ENCODE measurements around the gene CCDC150.
"Not testable (repeated sequence)": the region's sequence is repeated elsewhere in the genome, so short reads cannot be mapped to it uniquely, and the experiment has no call there.

Gene CCDC150

GRCh38 chr2:196711625-196712024 is 72.1 kb downstream of the CCDC150 start:
- no peak for DNase-seq

DNA sequence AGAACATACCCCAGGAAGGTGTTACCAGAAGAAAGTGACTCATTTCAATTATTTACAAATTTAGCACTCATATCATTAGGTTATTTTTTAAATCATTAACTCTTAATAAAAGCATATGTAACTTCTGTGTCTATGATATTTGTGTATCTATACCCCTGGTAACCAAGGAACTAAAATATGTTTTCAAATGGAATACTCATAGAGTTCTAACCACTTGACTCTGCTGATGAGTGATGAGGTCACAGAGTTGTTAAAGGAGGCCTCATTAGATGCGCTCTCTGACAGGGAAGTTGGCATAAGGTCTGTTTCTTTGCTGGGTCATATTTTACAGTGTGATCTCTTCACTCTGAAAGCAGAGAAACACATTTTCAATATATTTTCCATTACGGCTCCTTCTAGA is 73.4 kb downstream of the CCDC150 start:
- no peak for DNase-seq

DNA sequence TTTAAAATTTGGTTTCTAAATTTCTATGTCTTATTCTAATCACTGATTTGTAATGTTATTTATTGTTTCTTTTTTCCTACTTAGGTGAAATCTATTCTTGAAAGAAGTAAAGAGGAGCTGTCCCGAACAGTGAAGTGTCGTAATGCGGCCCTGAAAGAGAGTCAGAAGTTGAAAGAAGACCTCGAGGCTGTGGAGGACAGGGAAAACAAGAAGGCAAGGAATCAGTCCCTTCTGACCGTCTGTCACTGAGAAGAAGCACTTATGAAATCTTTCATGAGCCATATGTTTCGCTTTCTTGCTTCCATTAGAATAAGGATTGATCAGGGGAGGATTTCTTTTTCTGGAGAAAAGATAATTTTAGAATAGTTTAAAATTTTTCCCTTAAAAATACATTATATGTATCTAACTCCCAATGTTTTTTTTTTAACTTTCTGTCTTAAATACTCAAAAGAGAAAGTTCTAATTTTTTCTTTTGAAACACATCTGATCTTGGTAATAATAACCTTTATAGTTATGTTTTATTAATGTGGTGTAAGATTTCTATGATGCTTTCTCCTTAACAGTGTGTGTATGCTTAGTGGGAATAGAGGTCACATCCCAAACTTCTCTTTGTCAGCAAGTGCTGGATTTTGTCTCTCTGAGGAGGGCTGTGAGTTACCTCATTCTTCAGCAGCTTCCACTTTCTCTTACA is 79.0 kb downstream of the CCDC150 start:
- no peak for DNase-seq

DNA sequence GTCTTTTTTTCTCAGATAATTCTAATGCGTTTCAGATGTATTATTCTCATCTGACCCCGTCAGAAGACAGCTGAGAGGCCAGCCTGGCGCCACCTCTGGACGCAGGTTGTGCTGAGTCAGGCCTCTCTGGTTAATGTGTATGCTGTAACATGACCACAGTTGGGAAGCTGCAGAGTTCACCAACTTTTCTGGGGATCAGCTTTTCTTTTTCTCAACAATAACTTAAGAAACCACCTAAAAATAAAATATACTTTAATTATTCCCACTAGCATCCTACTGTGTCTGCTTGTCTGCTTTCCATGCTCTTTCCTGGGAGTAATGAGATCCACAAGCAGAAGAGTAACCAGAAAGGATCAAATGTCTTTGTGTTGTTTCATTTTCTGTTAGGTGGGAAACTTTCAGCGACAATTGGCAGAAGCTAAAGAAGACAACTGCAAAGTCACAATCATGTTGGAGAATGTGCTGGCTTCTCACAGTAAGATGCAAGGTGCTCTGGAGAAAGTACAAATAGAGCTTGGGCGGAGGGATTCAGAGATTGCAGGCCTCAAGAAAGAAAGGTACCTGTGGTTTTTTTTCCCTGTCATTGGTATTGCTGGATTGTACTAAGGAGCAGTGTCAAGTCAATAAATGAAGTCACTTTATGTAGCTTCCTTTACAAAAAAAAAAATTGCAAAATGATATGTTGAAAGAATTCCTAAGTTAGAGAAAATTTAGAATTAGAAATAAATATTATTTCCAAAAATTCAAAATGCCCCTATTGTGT is 79.8 kb downstream of the CCDC150 start:
- DNase-seq = no peak

- no peak for DNase-seq
These were observed 84.1 kb downstream of the CCDC150 start for GRCh38 chr2:196723571-196723970.

GRCh38 chr2:196725218-196725617 is 85.7 kb downstream of the CCDC150 start:
- DNase-seq = no peak

DNA sequence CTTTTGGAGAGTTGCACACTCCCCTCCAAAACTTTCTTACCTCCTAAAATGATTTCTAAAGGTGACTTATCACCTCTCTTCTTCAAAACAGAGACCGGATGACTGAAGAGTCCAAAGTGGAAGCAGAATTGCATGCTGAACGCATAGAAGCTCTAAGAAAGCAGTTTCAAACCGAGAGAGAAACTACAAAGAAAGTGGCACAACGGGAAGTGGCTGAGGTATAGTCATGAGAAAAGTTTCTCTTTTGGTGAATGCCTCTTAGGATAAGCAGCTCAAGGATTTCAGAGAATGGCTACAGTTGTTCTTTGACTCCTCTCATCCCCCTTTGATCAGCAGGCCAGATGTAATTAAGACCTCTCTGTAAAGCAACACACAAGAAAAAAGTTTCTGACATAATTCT is 86.4 kb downstream of the CCDC150 start:
- no peak for DNase-seq

GRCh38 chr2:196729418-196729817 is 89.9 kb downstream of the CCDC150 start:
- no peak for DNase-seq

GRCh38 chr2:196736646-196737045 is 97.1 kb downstream of the CCDC150 start:
- not testable (repeated sequence) for DNase-seq

DNA sequence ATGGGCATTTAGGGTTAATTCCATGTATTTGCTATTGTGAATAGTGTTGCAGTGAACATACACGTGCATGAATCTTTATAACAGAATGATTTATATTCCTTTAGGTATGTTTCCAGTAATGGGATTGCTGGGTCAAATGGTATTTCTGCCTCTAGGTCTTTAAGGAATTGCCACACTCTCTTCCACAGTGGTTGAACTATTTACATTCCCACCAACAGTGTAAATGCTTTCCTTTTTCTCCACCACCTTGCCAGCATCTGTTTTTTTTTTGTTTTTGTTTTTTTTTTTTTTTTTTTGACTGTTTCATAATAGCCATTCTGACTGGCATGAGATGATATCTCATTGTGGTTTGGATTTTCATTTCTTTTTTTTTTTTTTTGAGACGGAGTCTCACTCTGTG is 97.5 kb downstream of the CCDC150 start:
- DNase-seq = no peak

DNA sequence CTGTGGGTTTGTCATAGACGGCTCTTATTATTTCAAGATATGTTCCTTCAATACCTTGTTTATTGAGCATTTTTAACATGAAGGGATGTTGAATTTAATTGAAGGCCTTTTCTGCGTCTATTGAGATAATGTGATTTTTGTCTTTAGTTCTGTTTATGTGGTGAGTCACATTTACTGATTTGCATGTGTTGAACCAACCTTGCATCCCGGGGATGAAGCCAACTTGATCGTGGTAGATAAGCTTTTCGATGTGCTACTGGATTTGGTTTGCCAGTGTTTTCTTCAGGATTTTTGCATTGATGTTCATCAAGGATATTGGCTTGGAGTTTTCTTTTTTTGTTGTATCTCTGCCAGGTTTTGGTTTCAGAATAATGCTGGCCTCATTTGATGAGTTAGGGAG is 99.5 kb downstream of the CCDC150 start:
- no peak for DNase-seq

- DNase-seq = no peak
These were observed 102.7 kb downstream of the CCDC150 start for GRCh38 chr2:196742216-196742615.

DNA sequence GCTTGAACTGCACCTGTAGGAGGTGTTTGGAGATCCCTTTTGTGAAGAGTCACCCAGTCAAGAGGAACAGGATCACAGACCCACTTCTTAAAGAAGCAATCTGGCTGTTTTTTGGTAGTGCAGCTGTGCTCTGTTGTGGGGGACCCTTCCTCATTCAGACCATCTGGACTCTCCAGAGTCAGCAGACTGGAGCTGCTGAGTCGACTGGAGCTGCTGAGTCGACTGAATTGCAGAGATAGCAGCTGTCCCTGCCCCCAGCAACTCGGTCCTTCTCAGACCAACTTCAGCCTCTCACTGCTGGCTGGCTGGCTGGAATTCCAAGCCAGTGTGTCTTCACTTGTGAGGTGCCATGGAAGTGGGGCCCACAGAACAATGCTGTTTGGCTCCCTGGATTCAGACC is 103.2 kb downstream of the CCDC150 start:
- no peak for DNase-seq

DNA sequence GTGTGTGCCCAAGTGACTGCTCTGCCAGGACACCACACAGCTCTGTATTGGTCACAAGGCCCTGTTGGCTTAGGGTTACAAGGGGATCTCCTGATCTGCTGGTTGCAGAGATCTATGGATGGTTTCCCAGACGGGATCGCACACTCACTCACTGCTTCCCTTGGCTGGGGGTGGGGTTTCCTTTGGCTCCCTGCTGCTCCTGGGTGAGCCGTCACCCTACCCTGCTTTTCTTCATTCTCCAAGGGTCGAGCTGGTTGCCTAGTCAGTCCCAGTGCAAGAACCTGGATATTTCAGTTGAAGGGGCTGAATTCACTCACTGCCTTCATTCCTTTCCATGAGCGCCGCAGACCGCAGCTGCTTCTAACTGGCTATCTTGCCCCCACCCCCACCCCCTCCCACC is 103.7 kb downstream of the CCDC150 start:
- no peak for DNase-seq

DNA sequence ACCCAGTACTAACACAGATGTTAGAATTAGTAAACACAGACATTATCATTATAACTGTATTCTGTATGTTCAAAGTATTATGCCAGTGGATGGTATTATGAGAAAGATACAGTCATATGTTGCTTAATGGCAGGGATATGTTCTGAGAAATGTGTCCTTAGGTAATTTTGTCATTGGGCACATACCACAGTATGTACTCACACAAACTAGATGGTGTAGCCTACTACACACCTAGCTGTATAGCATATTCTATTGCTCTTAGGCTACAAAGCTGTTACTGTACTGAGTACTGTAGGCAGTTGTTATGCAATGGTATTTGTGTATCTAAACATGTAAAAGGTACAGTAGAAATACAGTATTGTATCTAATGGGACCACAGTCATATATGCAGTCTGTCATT is 106.2 kb downstream of the CCDC150 start:
- no peak for DNase-seq

DNA sequence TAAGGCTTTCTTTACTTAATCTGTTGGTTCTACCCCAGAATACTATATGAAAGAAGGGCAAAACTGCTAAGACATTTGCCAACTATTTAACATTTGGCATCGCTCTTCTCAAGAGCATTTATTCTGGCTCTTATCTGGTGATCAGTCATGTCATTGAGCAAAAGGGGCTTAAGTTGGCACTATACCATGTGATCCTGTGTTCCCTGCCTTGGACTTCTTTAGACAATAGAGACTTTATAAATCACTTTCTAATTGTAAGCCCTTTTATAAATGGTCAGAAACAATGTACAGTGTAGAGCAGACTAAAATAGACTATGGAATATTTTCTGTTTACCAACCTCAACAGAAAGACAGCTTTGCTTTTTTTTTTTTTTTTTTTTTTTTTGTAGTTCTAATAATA is 107.9 kb downstream of the CCDC150 start:
- no peak for DNase-seq

DNA sequence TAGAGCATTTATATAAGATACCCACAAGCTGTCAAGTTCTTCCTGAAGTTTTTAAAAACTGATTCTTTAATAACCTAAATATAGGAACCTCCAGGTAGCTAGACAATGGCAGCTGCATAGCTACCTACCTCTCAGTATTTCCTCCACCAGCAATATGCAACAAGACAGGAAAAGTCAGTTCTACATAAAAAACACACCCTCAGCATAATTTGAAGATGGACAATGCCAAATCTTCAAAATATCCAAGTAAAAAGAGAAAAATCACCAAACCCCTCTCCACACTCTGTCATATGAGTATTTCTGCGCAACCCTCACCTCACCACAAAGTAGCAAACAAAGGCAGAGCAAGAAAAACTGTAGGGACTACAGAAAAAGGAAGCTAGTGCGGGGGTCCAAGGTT is 108.6 kb downstream of the CCDC150 start:
- no peak for DNase-seq

- DNase-seq = no peak
These were observed 110.9 kb downstream of the CCDC150 start for GRCh38 chr2:196750291-196750923.

DNA sequence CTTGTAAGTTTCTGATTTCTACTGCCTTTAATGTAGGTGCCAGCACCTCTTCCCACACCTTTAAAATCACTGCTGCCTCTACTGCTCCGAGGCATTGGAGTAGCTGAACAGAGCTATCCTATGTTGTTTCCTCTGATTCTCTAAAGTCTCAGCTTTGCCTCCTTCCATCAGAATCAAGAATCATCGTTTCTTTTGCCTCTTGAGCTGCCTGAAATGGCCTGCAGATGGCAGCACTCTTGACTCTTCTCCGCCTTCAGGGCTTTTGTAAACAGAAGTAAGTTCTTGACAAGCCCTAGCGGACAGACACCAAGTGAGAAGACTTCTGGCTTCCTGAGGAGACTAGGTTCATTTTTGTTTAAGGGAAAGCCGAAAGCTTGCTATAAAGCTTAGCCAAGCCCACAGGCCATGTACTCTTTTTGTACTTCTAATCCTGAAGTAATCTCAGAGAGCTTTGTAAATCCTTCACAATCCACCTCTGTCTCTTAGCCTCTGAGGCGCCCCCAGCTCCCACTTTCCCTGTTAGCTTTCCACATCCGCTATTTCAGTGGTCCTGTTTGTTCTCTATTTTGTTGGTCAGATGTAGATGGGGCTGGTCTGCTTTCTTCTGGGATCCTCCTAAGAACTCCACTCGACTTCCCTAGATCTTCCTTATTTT is 111.6 kb downstream of the CCDC150 start:
- DNase-seq = peak in 34 of 56 donors; percentile 1 to 54 (median 11)

DNA sequence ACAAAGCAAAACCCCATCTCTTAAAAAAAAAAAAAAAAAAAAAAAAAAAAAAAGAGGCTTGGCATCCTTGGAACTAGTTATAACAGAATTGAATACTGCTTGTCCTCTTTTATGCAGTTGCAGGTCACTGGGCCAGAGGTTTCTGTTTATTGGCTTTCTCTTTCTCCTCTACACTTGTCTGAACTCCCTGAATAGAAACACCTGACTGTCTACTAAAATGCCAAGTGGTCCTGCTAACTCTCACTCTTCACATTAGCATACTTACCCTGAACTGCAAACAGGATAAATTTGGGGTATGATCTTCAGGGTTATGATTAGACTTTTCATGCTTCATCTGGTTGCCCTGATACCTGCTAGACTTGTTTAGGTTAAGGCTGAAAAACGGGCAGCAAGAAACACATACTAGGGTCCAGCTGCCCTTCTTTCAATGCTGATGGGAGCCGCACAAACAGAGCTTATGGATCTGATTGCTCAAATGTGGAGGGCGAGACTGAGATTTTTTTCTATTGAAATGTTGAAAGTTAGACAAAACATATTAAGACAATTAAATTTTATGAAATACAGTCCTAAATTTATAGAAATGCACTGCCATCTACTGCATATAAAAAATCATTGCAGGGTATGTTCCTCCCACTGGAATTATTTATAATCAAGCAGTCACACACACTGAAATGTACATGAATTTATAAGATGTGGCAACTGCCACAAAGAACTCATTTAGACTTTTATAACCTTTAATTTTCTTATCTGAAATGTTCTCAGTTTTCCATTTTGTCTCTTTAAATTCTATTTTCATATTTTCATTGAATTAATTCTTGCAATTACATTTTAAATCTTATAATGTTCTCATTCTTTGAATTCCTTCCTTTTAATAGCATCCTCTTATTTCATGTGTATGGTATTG is 119.2 kb downstream of the CCDC150 start:
- no peak for DNase-seq

GRCh38 chr2:196759378-196759706 is 119.8 kb downstream of the CCDC150 start:
- no peak for DNase-seq

Measured in nucleus accumbens (tissue), 56 donors.